H9 (cell line): ENCODE data around the gene PPFIA4. TPM values are rescaled to one million over a fixed set of nuclear protein-coding genes. Genes with fewer than 3 reads are reported as not detected.

Source experiments
- DNase-seq: peaks from one replicate; pipeline ENCODE4 v3.0.0-alpha.2; 2017
- H2AFZ ChIP-seq: one replicate; pipeline ENCODE4 v1.6.1; 2013; ENCODE audit warnings: mild to moderate bottlenecking, low read length, control low read depth, moderate library complexity
- H2AK5ac ChIP-seq: 2 replicates; pipeline ENCODE4 v1.6.1; 2013; ENCODE audit warnings: low read length, control low read depth, mixed read lengths; ENCODE audit not compliant: insufficient read length
- H2BK120ac ChIP-seq: one replicate; pipeline ENCODE4 v1.6.1; 2013; ENCODE audit warnings: low read depth, mild to moderate bottlenecking, low read length, control low read depth, inconsistent platforms; ENCODE audit not compliant: poor library complexity, severe bottlenecking
- H2BK12ac ChIP-seq: 2 replicates; pipeline ENCODE4 v1.6.1; 2013; ENCODE audit warnings: low read length, control low read depth, mixed read lengths, low read depth; ENCODE audit not compliant: insufficient read length
- H2BK15ac ChIP-seq: 2 replicates; pipeline ENCODE4 v1.6.1; 2013; ENCODE audit warnings: low read depth, low read length, control low read depth
- H2BK20ac ChIP-seq: one replicate; pipeline ENCODE4 v1.6.1; 2013; ENCODE audit warnings: low read depth, mild to moderate bottlenecking, low read length, control low read depth, inconsistent platforms; ENCODE audit not compliant: poor library complexity, severe bottlenecking
- H2BK5ac ChIP-seq: 2 replicates; pipeline ENCODE4 v1.6.1; 2013; ENCODE audit warnings: low read length, control low read depth, mixed read lengths; ENCODE audit not compliant: insufficient read length
- H3K14ac ChIP-seq: 2 replicates; pipeline ENCODE4 v1.6.1; 2013; ENCODE audit warnings: low read length, control low read depth; ENCODE audit not compliant: insufficient read depth
- H3K18ac ChIP-seq: 2 replicates; pipeline ENCODE4 v1.6.1; 2013; ENCODE audit warnings: low read depth, mild to moderate bottlenecking, mixed read lengths, low read length, control low read depth; ENCODE audit not compliant: insufficient read length
- H3K23ac ChIP-seq: 2 replicates; pipeline ENCODE4 v1.6.1; 2013; ENCODE audit warnings: low read length, control low read depth, mixed read lengths, low read depth; ENCODE audit not compliant: insufficient read length
- H3K23me2 ChIP-seq: 2 replicates; pipeline ENCODE4 v1.6.1; 2013; ENCODE audit warnings: low read depth, mild to moderate bottlenecking, mixed read lengths, low read length, control low read depth; ENCODE audit not compliant: insufficient read length, poor library complexity, severe bottlenecking
- H3K27ac ChIP-seq: 2 replicates; pipeline ENCODE4 v1.5.1; 2013; ENCODE audit warnings: low read length, control low read depth, mixed read lengths, low read depth; ENCODE audit not compliant: insufficient read length
- H3K27me3 ChIP-seq: 2 replicates; pipeline ENCODE4 v1.6.1; 2013; ENCODE audit warnings: low read length, control low read depth, inconsistent platforms; ENCODE audit not compliant: insufficient read depth
- H3K4ac ChIP-seq: 2 replicates; pipeline ENCODE4 v1.6.1; 2013; ENCODE audit warnings: low read depth, mild to moderate bottlenecking, control low read depth, inconsistent platforms, low read length, moderate library complexity
- H3K4me1 ChIP-seq: 2 replicates; pipeline ENCODE4 v1.6.1; 2013; ENCODE audit warnings: low read length, control low read depth, inconsistent platforms; ENCODE audit not compliant: insufficient read depth
- H3K4me2 ChIP-seq: 2 replicates; pipeline ENCODE4 v1.6.1; 2013; ENCODE audit warnings: low read length, control low read depth, mixed read lengths; ENCODE audit not compliant: insufficient read length, insufficient read depth
- H3K56ac ChIP-seq: 2 replicates; pipeline ENCODE4 v1.6.1; 2013; ENCODE audit warnings: low read depth, mild to moderate bottlenecking, mixed read lengths, low read length, control low read depth; ENCODE audit not compliant: insufficient read length
- H3K79me1 ChIP-seq: 2 replicates; pipeline ENCODE4 v1.6.1; 2013; ENCODE audit warnings: low read depth, mild to moderate bottlenecking, moderate library complexity, low read length, control low read depth, inconsistent platforms; ENCODE audit not compliant: insufficient read depth, poor library complexity, severe bottlenecking
- H3K79me2 ChIP-seq: 2 replicates; pipeline ENCODE4 v1.6.1; 2013; ENCODE audit warnings: low read length, control low read depth, inconsistent platforms; ENCODE audit not compliant: insufficient read depth
- H3K9ac ChIP-seq: 2 replicates; pipeline ENCODE4 v1.6.1; 2013; ENCODE audit warnings: low read length, control low read depth, mixed read lengths; ENCODE audit not compliant: insufficient read length; ENCODE audit errors: extremely low read depth
- H3K9me3 ChIP-seq: one replicate; pipeline ENCODE4 v1.6.1; 2013; ENCODE audit warnings: low read depth, low read length, inconsistent platforms; ENCODE audit not compliant: control insufficient read depth
- H3T11ph ChIP-seq: one replicate; pipeline ENCODE4 v1.6.1; 2013; ENCODE audit warnings: mild to moderate bottlenecking, low read length, control low read depth, inconsistent platforms
- H4K20me1 ChIP-seq: one replicate; pipeline ENCODE4 v1.6.1; 2013; ENCODE audit not compliant: control insufficient read depth, insufficient read length, insufficient read depth
- H4K5ac ChIP-seq: 2 replicates; pipeline ENCODE4 v1.6.1; 2013; ENCODE audit warnings: low read depth, mild to moderate bottlenecking, mixed read lengths, low read length, control low read depth; ENCODE audit not compliant: insufficient read length
- H4K8ac ChIP-seq: replicated peaks from 2 replicates; pipeline ENCODE4 v1.6.1; 2013; ENCODE audit warnings: low read length, control low read depth, mixed read lengths, low read depth; ENCODE audit not compliant: insufficient read length
- H4K91ac ChIP-seq: 2 replicates; pipeline ENCODE4 v1.6.1; 2013; ENCODE audit warnings: low read depth, mild to moderate bottlenecking, moderate library complexity, mixed read lengths, low read length, control low read depth; ENCODE audit not compliant: insufficient read length
- H3K27ac Mint-ChIP-seq, 3 experiments: 2 replicates in 2 of 3; 3 replicates in 1 of 3; pipeline ENCODE4 v1.8.0; 2020 to 2021; ENCODE audit warnings: mixed read lengths in 3 of 3, mild to moderate bottlenecking in 1 of 3, moderate library complexity in 1 of 3
- H3K27me3 Mint-ChIP-seq: 2 replicates; pipeline ENCODE4 v1.8.0; 2021; ENCODE audit warnings: low read depth, mild to moderate bottlenecking, moderate library complexity, mixed read lengths
- H3K36me3 Mint-ChIP-seq, 3 experiments: 2 replicates in 2 of 3; 3 replicates in 1 of 3; pipeline ENCODE4 v1.8.0; 2020 to 2021; ENCODE audit warnings: low read depth in 3 of 3, mixed read lengths in 3 of 3; ENCODE audit not compliant: insufficient read depth in 1 of 3
- H3K4me1 Mint-ChIP-seq, 2 experiments: 2 replicates each; pipeline ENCODE4 v1.8.0; 2020; ENCODE audit warnings: mixed read lengths in 2 of 2
- H3K4me3 Mint-ChIP-seq, 2 experiments: 2 replicates in 1 of 2; 3 replicates in 1 of 2; pipeline ENCODE4 v1.8.0; 2020 to 2021; ENCODE audit warnings: mild to moderate bottlenecking in 2 of 2, mixed read lengths in 2 of 2, moderate library complexity in 1 of 2
- H3K9me3 Mint-ChIP-seq, 2 experiments: 2 replicates in 1 of 2; 3 replicates in 1 of 2; pipeline ENCODE4 v1.8.0; 2020; ENCODE audit warnings: mild to moderate bottlenecking in 2 of 2, mixed read lengths in 2 of 2, moderate library complexity in 1 of 2
- WGBS: extraction: QIAGEN DNeasy Blood & Tissue Kit; methylation state at CpG from one replicate; pipeline ENCODE4 v1.1.7; 2013; ENCODE audit warnings: missing lambda C conversion rate, low lambda C conversion rate, mixed read lengths; ENCODE audit not compliant: insufficient read length; ENCODE audit errors: extremely low coverage; 5-methylcytosine and 5-hydroxymethylcytosine counted together
- total RNA-seq: library from RNA; stranded (reverse); gene quantifications from 2 replicates; pipeline ENCODE4 v1.2.1, GENCODE V29; 2021
- TF ChIP-seq, protein P1 (sequence below): fragments of 200-600 bp; sonication (generic); conservative IDR thresholded peaks from 3 replicates; pipeline ENCODE4 v1.8.0; 2021; ENCODE audit warnings: antibody characterized with exemption, mild to moderate bottlenecking

The PPFIA4 gene
- total RNA-seq, 1 experiment from 2014 or later, result 3.9 TPM

DNA sequence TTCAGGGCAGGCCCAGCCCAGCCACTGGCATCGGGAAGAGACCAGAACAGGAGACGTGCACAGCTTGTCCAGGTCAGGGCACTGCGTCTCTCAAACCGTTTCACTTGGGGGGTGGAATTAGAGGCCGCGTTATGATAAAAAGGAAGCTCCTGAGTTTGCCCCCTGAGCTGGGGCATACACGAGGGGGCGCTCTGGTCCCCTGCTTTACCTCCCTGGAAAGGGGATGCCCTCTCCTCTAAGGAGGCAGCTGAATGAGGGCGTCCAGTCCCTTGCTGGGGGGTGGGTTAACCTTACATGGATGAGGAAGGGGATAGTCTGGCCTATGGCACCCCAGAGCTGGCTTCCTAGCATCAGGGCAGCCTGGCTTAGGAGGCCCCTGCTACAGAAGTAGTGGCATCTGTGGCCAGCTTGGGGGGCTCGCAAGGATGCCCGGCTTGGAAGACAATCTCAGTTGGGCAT lies 57.2 kb downstream of the PPFIA4 start:
- no peaks in the 10 kb centered on the region for H3K36me3 Mint-ChIP-seq
- H3K27ac Mint-ChIP-seq, result peak overlapping the region; percentile 5 to 93 (median 27); a peak in 2 of 7 replicates
- Histone ChIP-seq H3K9ac (no peak overlapping the region), H3K4me2 (no peak overlapping the region), H4K20me1 (peaks cover 3% of the 10 kb centered on the region), H3T11ph (no peak overlapping the region), H3K4ac (no peak overlapping the region), H2BK15ac (no peak overlapping the region), H2AK5ac (no peak overlapping the region), H4K91ac (no peak overlapping the region), H3K18ac (no peak overlapping the region), H2BK12ac (no peak overlapping the region), H3K27ac (no peak overlapping the region), H2BK5ac (no peak overlapping the region), H3K56ac (no peak overlapping the region), H2BK120ac (no peak overlapping the region), H2BK20ac (no peak overlapping the region), H2AFZ (no peak overlapping the region), H3K27me3 (no peaks in the 10 kb centered on the region), H4K5ac (no peak overlapping the region), H4K8ac (no peak overlapping the region), H3K9me3 (no peaks in the 10 kb centered on the region), H3K79me1 (no peaks in the 10 kb centered on the region), H3K23me2 (no peaks in the 10 kb centered on the region), H3K23ac (no peak overlapping the region), H3K14ac (no peak overlapping the region), H3K79me2 (no peaks in the 10 kb centered on the region), H3K4me1 (peaks cover 9% of the 10 kb centered on the region)
- DNase-seq, result peak; percentile 24
- no peak overlapping the region for H3K4me3 Mint-ChIP-seq
- no peaks in the 10 kb centered on the region for H3K9me3 Mint-ChIP-seq
- H3K4me1 Mint-ChIP-seq, result peaks cover 39 to 47% of the 10 kb centered on the region in 2 experiments
- TF ChIP-seq, protein P1, sequence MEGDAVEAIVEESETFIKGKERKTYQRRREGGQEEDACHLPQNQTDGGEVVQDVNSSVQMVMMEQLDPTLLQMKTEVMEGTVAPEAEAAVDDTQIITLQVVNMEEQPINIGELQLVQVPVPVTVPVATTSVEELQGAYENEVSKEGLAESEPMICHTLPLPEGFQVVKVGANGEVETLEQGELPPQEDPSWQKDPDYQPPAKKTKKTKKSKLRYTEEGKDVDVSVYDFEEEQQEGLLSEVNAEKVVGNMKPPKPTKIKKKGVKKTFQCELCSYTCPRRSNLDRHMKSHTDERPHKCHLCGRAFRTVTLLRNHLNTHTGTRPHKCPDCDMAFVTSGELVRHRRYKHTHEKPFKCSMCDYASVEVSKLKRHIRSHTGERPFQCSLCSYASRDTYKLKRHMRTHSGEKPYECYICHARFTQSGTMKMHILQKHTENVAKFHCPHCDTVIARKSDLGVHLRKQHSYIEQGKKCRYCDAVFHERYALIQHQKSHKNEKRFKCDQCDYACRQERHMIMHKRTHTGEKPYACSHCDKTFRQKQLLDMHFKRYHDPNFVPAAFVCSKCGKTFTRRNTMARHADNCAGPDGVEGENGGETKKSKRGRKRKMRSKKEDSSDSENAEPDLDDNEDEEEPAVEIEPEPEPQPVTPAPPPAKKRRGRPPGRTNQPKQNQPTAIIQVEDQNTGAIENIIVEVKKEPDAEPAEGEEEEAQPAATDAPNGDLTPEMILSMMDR, result no peak
- H3K27me3 Mint-ChIP-seq, result peaks cover 2% of the 10 kb centered on the region; the same call in 1 of the 2 replicates
- no CpG with 5 or more reads among the region's 11 CpGs for WGBS
